ENCODE data around the gene HIVEP3.

The HIVEP3 gene

DNA sequence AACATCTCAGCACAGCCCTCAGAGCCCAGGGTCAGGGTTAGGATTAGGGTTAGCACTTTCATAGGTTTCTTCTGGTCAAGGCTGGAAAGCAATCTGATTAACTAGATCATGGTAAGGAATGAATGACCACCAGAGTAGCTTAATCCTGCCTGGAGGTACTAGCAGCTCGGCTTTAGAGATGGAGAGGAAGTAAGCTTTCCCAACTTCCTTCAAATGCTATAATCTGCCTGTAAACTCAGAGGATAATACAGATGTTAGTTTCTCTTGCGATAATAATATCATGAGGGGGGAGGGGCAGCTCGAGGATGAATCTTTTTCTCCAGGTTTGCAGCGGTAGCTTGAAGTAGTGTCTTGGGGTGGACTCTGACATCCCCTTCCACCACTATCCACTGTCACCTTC, 194.9 kb downstream of the HIVEP3 start:
- Histone ChIP-seq H3K9ac (ENCODE audit: low read depth, low read length, poor library complexity) (no peak overlapping the region), H4K91ac (ENCODE audit: low read depth, low read length, poor library complexity) (no peak overlapping the region), H2BK12ac (ENCODE audit: low read length) (no peak overlapping the region)

DNA sequence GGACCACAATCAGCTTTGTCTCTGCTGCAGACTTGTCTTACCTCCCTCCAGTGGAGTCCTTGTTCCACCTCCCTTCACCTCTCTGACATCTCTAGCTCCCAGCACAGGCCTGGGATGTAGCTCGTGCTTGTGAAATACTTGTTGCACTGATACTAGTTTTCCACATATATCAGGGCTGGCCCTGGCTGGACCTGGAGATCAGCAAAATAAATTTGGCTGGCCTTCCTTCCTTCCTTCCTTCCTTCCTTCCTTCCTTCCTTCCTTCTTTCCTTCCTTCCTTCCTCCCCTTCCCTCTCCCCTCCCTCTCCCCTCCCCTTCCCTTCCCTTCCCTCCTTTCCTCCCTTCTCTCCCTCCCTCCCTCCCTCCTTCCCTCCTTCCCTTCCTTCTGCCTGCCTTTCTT, 196.5 kb downstream of the HIVEP3 start:
- Histone ChIP-seq H3K27me3 (ENCODE audit: control insufficient read depth in 3 of 3, insufficient read depth in 3 of 3, low read depth in 1 of 3, low read length in 3 of 3) (peaks cover 0 to 4% (median 0%) of the 10 kb centered on the region in 3 experiments), H2AK5ac (ENCODE audit: low read depth, low read length) (no peak overlapping the region), H3K4me3 (ENCODE audit: low read length in 2 of 2) (no peak overlapping the region), H3K9ac (ENCODE audit: low read depth, low read length, poor library complexity) (no peak overlapping the region), H2BK5ac (ENCODE audit: low read length) (no peak overlapping the region), H4K8ac (ENCODE audit: low read depth, low read length) (no peak overlapping the region), H3K4me2 (ENCODE audit: insufficient read depth, low read length, poor library complexity, severe bottlenecking) (no peak overlapping the region), H3K23ac (ENCODE audit: low read depth, low read length, poor library complexity) (no peak overlapping the region), H3K79me1 (ENCODE audit: low read depth, low read length) (no peaks in the 10 kb centered on the region), H4K91ac (ENCODE audit: low read depth, low read length, poor library complexity) (no peak overlapping the region), H2BK120ac (ENCODE audit: low read depth, low read length) (no peak overlapping the region), H3K36me3 (replicated peaks in 1 of 2; ENCODE audit: control insufficient read depth in 2 of 2, insufficient read depth in 2 of 2, low read length in 2 of 2) (no peaks in the 10 kb centered on the region), H3K4ac (ENCODE audit: low read length) (no peak overlapping the region), H2AFZ (ENCODE audit: low read length) (no peak overlapping the region), H3K14ac (ENCODE audit: low read length) (no peak overlapping the region), H2BK15ac (ENCODE audit: low read length) (no peak overlapping the region), H3K9me3 (replicated peaks in 1 of 2; ENCODE audit: control insufficient read depth in 2 of 2, insufficient read depth in 1 of 2, low read depth in 1 of 2, low read length in 2 of 2) (no peaks in the 10 kb centered on the region), H2BK12ac (ENCODE audit: low read length) (no peak overlapping the region), H3K27ac (replicated peaks; ENCODE audit: low read length) (no peak overlapping the region), H3K18ac (ENCODE audit: low read length) (no peak overlapping the region), H3K4me1 (ENCODE audit: control insufficient read depth in 2 of 2, insufficient read depth in 1 of 2, low read depth in 1 of 2, low read length in 2 of 2) (no peaks in the 10 kb centered on the region)
- WGBS, 2 donors (ENCODE audit: extremely low coverage in 2 of 2, insufficient read length in 2 of 2, insufficient replicate concordance in 1 of 2) = no CpG with 5 or more reads among the region's 1 CpG
- no peak for DNase-seq (ENCODE audit: low spot score)

More for the DNA sequence above, 194.9 kb downstream of the HIVEP3 start:
- Histone ChIP-seq H2AFZ (ENCODE audit: low read length) (no peak overlapping the region), H2AK5ac (ENCODE audit: low read depth, low read length) (no peak overlapping the region), H2BK120ac (ENCODE audit: low read depth, low read length) (no peak overlapping the region), H3K27ac (replicated peaks; ENCODE audit: low read length) (no peak overlapping the region), H3K9me3 (replicated peaks in 1 of 2; ENCODE audit: control insufficient read depth in 2 of 2, insufficient read depth in 1 of 2, low read depth in 1 of 2, low read length in 2 of 2) (no peaks in the 10 kb centered on the region), H3K4me2 (ENCODE audit: insufficient read depth, low read length, poor library complexity, severe bottlenecking) (no peak overlapping the region), H2BK15ac (ENCODE audit: low read length) (no peak overlapping the region), H3K14ac (ENCODE audit: low read length) (no peak overlapping the region), H2BK5ac (ENCODE audit: low read length) (no peak overlapping the region), H3K18ac (ENCODE audit: low read length) (no peak overlapping the region), H3K27me3 (ENCODE audit: control insufficient read depth in 3 of 3, insufficient read depth in 3 of 3, low read depth in 1 of 3, low read length in 3 of 3) (peaks cover 0 to 4% (median 0%) of the 10 kb centered on the region in 3 experiments), H4K8ac (ENCODE audit: low read depth, low read length) (no peak overlapping the region), H3K4me1 (ENCODE audit: control insufficient read depth in 2 of 2, insufficient read depth in 1 of 2, low read depth in 1 of 2, low read length in 2 of 2) (peaks cover 0 to 1% of the 10 kb centered on the region in 2 donors), H3K36me3 (replicated peaks in 1 of 2; ENCODE audit: control insufficient read depth in 2 of 2, insufficient read depth in 2 of 2, low read length in 2 of 2) (no peaks in the 10 kb centered on the region), H3K79me1 (ENCODE audit: low read depth, low read length) (no peaks in the 10 kb centered on the region), H3K23ac (ENCODE audit: low read depth, low read length, poor library complexity) (no peak overlapping the region), H3K4me3 (ENCODE audit: low read length in 2 of 2) (no peak overlapping the region), H3K4ac (ENCODE audit: low read length) (no peak overlapping the region)
- WGBS, 2 donors (ENCODE audit: extremely low coverage in 2 of 2, insufficient read length in 2 of 2, insufficient replicate concordance in 1 of 2) = no CpG with 5 or more reads among the region's 4 CpGs
- no peak for DNase-seq (ENCODE audit: low spot score)

DNA sequence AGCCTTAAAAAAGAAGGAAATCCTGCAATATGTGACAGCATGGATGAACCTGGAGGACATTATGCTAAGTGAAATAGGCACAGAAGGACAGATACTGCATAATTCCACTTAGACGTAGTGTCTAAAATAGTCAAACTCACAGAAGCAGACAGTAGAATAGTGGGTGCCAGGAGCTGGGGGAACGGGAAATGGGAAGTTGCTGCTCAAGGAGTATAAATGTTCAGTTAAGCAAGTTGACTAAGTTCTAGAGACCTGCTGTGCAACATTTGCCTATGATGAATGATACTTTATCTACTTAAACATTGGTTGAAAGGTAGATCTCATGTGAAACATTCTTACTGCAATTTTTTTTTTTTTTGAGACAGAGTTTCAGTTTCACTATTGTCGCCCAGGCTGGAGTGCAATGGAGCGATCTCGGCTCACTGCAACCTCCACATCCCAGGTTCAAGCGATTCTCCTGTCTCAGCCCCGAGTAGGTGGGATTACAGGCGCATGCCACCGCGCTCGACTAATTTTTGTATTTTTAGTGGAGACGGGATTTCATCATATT, 197.8 kb downstream of the HIVEP3 start:
- Histone ChIP-seq H3K14ac (ENCODE audit: low read length) (no peak overlapping the region), H2BK120ac (ENCODE audit: low read depth, low read length) (no peak overlapping the region)
- no CpG with 5 or more reads among the region's 12 CpGs for WGBS, 2 donors (ENCODE audit: extremely low coverage in 2 of 2, insufficient read length in 2 of 2, insufficient replicate concordance in 1 of 2)

DNA sequence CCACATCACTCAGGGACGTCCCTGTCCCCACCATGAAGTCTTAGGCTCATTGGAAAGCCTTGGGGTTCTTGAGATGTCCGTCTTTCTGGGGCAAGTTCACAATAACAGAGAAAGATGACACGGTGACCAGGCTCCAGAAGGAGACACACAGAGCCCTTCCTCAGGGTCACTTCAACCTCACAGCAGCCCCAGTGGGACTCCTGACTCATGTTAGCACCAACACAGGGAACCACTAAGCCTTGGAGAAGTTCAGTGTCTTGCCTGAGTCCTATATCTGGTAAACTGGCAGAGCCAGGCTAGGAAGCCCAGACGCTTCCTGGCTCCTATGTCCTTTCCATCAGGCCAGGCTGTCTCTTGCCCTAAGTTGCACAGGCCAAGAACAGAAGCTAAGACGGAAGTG, 199.1 kb downstream of the HIVEP3 start:
- no peak overlapping the region for H3K27ac ChIP-seq (replicated peaks; ENCODE audit: low read length)
- no peak overlapping the region for H2BK15ac ChIP-seq (ENCODE audit: low read length)
- no peak overlapping the region for H3K18ac ChIP-seq (ENCODE audit: low read length)
- no peak overlapping the region for H3K4ac ChIP-seq (ENCODE audit: low read length)
- no peaks in the 10 kb centered on the region for H3K9me3 ChIP-seq (replicated peaks in 1 of 2; ENCODE audit: control insufficient read depth in 2 of 2, insufficient read depth in 1 of 2, low read depth in 1 of 2, low read length in 2 of 2)
- DNase-seq (ENCODE audit: low spot score) = no peak
- H3K23ac ChIP-seq (ENCODE audit: low read depth, low read length, poor library complexity) = no peak overlapping the region
- no peak overlapping the region for H4K8ac ChIP-seq (ENCODE audit: low read depth, low read length)
- no peaks in the 10 kb centered on the region for H3K36me3 ChIP-seq (replicated peaks in 1 of 2; ENCODE audit: control insufficient read depth in 2 of 2, insufficient read depth in 2 of 2, low read length in 2 of 2)
- H3K9ac ChIP-seq (ENCODE audit: low read depth, low read length, poor library complexity) = no peak overlapping the region
- no peak overlapping the region for H2AK5ac ChIP-seq (ENCODE audit: low read depth, low read length)
- H3K14ac ChIP-seq (ENCODE audit: low read length) = no peak overlapping the region
- H3K4me3 ChIP-seq (ENCODE audit: low read length in 2 of 2) = no peak overlapping the region
- H2BK120ac ChIP-seq (ENCODE audit: low read depth, low read length) = no peak overlapping the region
- no peak overlapping the region for H4K91ac ChIP-seq (ENCODE audit: low read depth, low read length, poor library complexity)
- H2BK12ac ChIP-seq (ENCODE audit: low read length) = no peak overlapping the region
- no peak overlapping the region for H2BK5ac ChIP-seq (ENCODE audit: low read length)
- peaks cover 0 to 4% (median 0%) of the 10 kb centered on the region in 3 experiments for H3K27me3 ChIP-seq (ENCODE audit: control insufficient read depth in 3 of 3, insufficient read depth in 3 of 3, low read depth in 1 of 3, low read length in 3 of 3)
- H3K4me2 ChIP-seq (ENCODE audit: insufficient read depth, low read length, poor library complexity, severe bottlenecking) = no peak overlapping the region
- WGBS, 2 donors (ENCODE audit: extremely low coverage in 2 of 2, insufficient read length in 2 of 2, insufficient replicate concordance in 1 of 2) = no CpG with 5 or more reads among the region's 5 CpGs
- peaks cover 0 to 4% of the 10 kb centered on the region in 2 donors for H3K4me1 ChIP-seq (ENCODE audit: control insufficient read depth in 2 of 2, insufficient read depth in 1 of 2, low read depth in 1 of 2, low read length in 2 of 2)
- no peaks in the 10 kb centered on the region for H3K79me1 ChIP-seq (ENCODE audit: low read depth, low read length)
- H2AFZ ChIP-seq (ENCODE audit: low read length) = no peak overlapping the region

More for the DNA sequence above, 197.8 kb downstream of the HIVEP3 start:
- H3K36me3 ChIP-seq (replicated peaks in 1 of 2; ENCODE audit: control insufficient read depth in 2 of 2, insufficient read depth in 2 of 2, low read length in 2 of 2) = no peaks in the 10 kb centered on the region
- no peak overlapping the region for H3K23ac ChIP-seq (ENCODE audit: low read depth, low read length, poor library complexity)
- peaks cover 0 to 4% of the 10 kb centered on the region in 2 donors for H3K4me1 ChIP-seq (ENCODE audit: control insufficient read depth in 2 of 2, insufficient read depth in 1 of 2, low read depth in 1 of 2, low read length in 2 of 2)
- no peak for DNase-seq (ENCODE audit: low spot score)
- H3K4me3 ChIP-seq (ENCODE audit: low read length in 2 of 2) = no peak overlapping the region
- no peak overlapping the region for H2BK15ac ChIP-seq (ENCODE audit: low read length)
- no peaks in the 10 kb centered on the region for H3K79me1 ChIP-seq (ENCODE audit: low read depth, low read length)
- peaks cover 0 to 4% (median 0%) of the 10 kb centered on the region in 3 experiments for H3K27me3 ChIP-seq (ENCODE audit: control insufficient read depth in 3 of 3, insufficient read depth in 3 of 3, low read depth in 1 of 3, low read length in 3 of 3)
- H4K91ac ChIP-seq (ENCODE audit: low read depth, low read length, poor library complexity) = no peak overlapping the region
- no peak overlapping the region for H3K4ac ChIP-seq (ENCODE audit: low read length)
- no peak overlapping the region for H3K18ac ChIP-seq (ENCODE audit: low read length)
- no peaks in the 10 kb centered on the region for H3K9me3 ChIP-seq (replicated peaks in 1 of 2; ENCODE audit: control insufficient read depth in 2 of 2, insufficient read depth in 1 of 2, low read depth in 1 of 2, low read length in 2 of 2)
- no peak overlapping the region for H2BK5ac ChIP-seq (ENCODE audit: low read length)
- no peak overlapping the region for H3K27ac ChIP-seq (replicated peaks; ENCODE audit: low read length)
- no peak overlapping the region for H4K8ac ChIP-seq (ENCODE audit: low read depth, low read length)
- no peak overlapping the region for H2AFZ ChIP-seq (ENCODE audit: low read length)
- H2BK12ac ChIP-seq (ENCODE audit: low read length) = no peak overlapping the region
- H2AK5ac ChIP-seq (ENCODE audit: low read depth, low read length) = no peak overlapping the region
- H3K4me2 ChIP-seq (ENCODE audit: insufficient read depth, low read length, poor library complexity, severe bottlenecking) = no peak overlapping the region
- H3K9ac ChIP-seq (ENCODE audit: low read depth, low read length, poor library complexity) = no peak overlapping the region
